HG02798 (cell line): Measurements from ENCODE around the gene PPP1R14B.

Experiments used
- ATAC-seq: cut with Tn5 transposase; IDR thresholded peaks from one replicate; pipeline ENCODE4 v1.9.1; 2021; ENCODE audit warnings: mild to moderate bottlenecking; ENCODE audit not compliant: unreplicated experiment, poor library complexity

PPP1R14B gene

GRCh38 chr11:64262271-64263002 is 15.7 kb upstream of the PPP1R14B start:
- no peak for ATAC-seq

- ATAC-seq, result no peak
These were observed 14.9 kb upstream of the PPP1R14B start for GRCh38 chr11:64261556-64262080.

- ATAC-seq, result no peak
These were observed 13.5 kb upstream of the PPP1R14B start for GRCh38 chr11:64260147-64260708.

GRCh38 chr11:64259533-64260067 is 12.9 kb upstream of the PPP1R14B start:
- ATAC-seq, result no peak

DNA sequence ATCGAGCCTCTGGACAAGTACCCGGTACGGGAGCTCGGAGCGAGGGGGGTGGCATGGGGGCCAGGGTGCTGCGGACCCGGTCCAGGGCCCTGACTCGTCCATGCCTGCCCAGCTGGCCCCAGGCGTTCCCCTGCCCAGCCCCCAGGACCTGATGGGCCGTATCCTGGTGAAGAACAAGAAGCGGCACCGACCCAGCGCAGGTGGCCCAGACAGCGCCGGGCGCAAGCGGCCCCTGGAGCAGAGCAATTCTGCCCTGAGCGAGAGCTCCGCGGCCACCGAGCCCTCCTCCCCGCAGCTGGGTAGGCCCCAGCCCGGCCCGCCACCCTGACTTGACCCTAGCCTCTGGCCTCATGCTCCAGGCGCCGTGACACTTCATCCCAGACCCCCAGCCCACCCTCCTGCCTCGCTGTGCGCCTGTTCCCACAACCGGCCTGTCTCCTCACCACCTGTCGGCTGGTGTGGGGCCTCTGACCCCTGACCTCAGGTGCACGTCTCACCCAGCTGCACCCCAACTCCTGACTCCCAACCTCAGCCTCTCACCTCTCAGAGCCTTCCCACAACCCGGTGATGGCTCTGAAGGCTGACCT is 12.3 kb upstream of the PPP1R14B start:
- no peak for ATAC-seq

- ATAC-seq, result no peak
These were observed 11.6 kb upstream of the PPP1R14B start for GRCh38 chr11:64258356-64258755.

GRCh38 chr11:64256300-64256699 is 9.6 kb upstream of the PPP1R14B start:
- ATAC-seq, result no peak

DNA sequence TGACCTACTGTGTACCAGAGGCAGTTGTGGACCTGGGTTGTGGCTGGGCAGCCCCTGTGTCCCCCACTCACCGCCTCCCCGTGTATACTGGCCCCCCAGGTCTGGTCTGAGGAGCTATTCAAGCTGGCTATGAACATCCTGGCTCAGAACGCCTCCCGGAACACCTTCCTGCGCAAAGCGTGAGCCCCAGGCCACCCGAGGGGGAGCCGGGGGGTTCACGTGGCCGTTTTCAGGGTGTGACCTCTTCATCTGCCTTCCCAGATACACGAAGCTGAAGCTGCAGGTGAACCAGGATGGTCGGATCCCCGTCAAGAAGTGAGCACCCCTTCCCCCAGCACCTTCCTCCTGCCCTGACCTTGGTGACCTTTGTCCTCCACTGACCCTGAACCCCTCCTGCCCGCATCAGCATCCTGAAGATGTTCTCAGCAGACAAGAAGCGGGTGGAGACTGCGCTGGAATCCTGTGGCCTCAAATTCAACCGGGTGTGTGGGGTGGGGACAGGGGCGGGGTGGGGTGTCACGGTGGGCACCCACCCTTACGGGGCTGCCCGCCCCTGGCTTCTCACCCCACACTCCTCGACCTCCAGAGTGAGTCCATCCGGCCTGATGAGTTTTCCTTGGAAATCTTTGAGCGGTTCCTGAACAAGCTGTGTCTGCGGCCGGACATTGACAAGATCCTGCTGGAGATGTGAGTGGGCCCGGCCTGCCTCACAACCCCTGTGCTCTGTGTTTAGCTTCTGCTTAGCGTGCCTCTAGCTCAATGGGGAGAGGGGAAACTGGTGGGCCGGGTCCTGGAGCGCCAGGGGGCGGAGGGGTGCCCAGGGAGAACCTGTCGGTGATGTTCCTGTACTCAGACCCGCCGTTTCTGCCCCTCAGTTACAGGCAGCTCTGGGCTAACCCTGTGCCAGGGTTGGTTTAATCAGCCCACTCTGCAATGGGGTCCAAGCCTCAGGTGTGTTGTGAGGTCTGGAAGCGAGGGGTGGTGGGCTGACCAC is 8.7 kb upstream of the PPP1R14B start:
- no peak for ATAC-seq

GRCh38 chr11:64254326-64254725 is 7.6 kb upstream of the PPP1R14B start:
- ATAC-seq, result no peak

DNA sequence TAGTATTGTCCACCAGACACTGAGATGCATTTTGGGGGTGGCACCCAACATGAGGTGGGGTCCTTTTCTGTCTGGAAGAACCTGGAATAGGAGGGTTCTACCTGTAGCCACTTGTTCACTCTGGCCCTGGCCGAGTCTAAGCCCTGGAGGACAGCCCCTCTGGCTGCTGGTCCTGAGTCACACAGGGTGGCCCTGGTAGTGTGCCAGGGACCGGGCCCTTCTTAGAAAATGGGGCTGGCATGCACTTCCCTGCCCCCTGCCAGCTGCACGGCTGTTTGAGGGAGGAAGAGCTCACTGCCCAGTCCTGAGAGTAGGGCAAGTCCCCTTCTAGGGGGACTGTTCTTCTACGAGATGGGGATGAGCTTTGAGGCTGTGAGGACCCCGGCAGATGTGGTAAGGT is 6.7 kb upstream of the PPP1R14B start:
- no peak for ATAC-seq

DNA sequence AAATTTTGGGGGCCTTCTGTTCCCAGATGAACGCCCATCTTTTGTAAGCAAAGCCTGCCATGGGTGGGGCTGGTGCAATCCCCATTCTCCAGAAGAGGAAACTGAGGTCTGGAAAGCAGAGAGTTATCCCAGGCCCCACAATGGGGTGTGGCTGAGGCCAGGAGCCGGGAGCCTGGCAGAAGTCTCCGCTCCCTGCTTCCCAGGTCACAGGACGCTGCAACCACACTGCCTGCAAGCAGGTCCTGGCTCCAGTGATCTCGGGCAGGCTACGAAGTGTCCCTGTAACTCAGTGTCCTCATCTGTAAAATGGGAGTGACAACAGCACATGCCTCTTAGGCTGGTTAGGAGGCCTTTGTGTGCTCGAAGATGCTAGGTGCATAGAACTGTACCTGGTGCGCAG is 6.3 kb upstream of the PPP1R14B start:
- ATAC-seq, result no peak

DNA sequence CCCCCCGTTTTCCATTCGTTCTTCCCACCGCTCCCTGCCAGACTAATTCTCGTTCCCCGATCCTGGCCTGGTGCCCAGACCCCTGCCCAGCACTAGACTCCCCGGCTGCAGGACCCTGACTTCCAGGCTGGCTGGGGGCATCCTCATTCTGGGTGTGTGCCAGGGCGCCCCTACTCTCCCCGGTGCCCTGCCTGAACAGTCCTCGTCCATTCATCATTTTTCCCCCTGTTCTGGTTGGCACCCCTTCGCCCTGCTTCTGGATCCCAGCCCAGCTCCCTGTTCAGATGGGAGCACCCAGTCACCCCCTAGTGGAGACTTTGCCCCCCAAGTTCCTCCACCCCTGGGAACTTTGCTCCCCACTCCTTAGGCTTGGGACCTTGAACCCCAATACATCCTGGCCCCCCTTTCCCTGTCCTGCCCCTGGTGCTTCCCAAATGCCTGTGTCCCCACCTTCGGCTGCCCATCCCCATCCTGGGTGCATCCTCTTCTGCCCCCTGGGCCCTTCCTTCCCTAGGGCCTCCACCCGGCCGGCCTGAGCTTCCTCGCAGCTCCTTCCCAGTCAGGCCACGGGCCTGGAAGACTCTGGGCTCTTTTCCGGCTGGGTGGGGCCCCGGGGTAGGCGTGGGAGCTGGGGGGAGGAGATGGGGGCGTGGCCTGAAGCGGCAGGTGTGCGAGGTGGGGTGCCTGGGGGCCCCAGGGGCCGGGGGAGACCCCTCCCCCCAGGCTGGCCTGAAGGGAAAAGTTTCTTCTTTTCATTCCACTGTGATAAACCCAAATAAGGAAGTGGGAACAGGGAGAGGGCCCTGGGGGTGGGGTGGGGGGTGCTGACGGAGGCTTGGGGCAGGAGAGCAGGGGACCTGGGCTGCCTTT is 5.5 kb upstream of the PPP1R14B start:
- ATAC-seq, result no peak

- ATAC-seq, result no peak
These were observed 4.9 kb upstream of the PPP1R14B start for GRCh38 chr11:64251753-64252002.

- ATAC-seq, result peak; percentile 46
These were observed 4.4 kb upstream of the PPP1R14B start, which contains the start of gene PLCB3 for GRCh38 chr11:64251016-64251752. PLCB3 (plus strand) TSS chr11:64251530; CDS start chr11:64251650, 120 bp downstream.

- ATAC-seq, result no peak
These were observed 3.8 kb upstream of the PPP1R14B start for GRCh38 chr11:64250415-64251015.

DNA sequence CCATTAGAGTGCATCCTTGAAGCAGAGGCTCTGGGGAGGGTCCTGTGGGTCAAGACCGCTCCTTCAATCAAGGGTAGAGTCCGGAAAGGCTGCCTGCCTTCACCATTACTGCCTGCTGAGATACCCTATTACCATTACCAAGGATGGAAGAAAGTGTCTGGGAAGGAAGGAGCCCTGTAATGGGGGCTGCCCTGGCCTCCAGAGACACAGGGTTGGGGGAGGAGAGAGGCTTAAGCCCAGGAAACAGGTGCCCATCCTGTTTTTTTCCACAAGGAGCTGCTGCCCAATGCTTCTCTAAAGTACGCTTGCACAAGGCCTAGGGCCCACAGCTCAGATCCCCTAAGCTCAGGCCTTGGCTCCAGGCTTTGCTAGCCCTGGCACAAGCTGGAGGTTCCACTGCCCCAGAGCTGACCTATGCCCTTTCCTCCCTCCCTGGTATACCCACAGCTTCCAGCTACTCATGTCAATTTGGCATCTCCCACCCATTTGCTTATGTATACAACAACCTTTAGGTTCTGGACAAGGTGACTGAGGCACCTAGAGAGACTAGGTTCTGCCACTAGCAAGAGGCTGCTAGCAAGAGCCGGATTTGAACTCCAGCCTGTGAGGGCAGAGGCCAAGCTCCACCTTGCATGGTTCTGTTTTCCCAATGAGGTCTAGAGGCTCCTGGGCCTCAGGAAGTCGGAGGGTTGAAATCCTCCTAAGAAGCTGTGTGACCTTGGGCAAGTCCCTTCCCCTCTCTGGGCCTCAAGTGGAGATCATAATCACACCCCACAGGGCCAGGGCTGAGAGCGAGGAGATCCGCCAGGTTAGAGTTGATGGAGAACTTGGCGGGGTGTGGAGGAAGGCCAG is 3.0 kb upstream of the PPP1R14B start:
- no peak for ATAC-seq

- ATAC-seq, result no peak
These were observed 2.3 kb upstream of the PPP1R14B start for GRCh38 chr11:64249038-64249437.
